Stimulated activated CD8-positive, alpha-beta memory T cell treated with anti-CD3 and anti-CD28 coated beads, Interleukin-15, amount 100 ng/mL, for 1 hour (primary cell): Measurements from ENCODE around the gene DOCK9.
"Not testable (repeated sequence)": the region's sequence is repeated elsewhere in the genome, so short reads cannot be mapped to it uniquely, and the experiment has no call there.

ENCODE experiments used
- DNase-seq: peaks from one replicate; pipeline ENCODE4 v3.0.0-alpha.2; 2020; ENCODE audit warnings: low read depth

The DOCK9 gene

GRCh38 chr13:98822225-98822606 lies 155.6 kb downstream of the DOCK9 start:
- DNase-seq = no peak

- DNase-seq = no peak
Observed at GRCh38 chr13:98821372-98822224, 156.3 kb downstream of the DOCK9 start.

GRCh38 chr13:98820744-98821371 lies 157.0 kb downstream of the DOCK9 start:
- no peak for DNase-seq

- DNase-seq = no peak
Observed at GRCh38 chr13:98820300-98820699, 157.6 kb downstream of the DOCK9 start.

GRCh38 chr13:98819382-98820010 lies 158.4 kb downstream of the DOCK9 start:
- no peak for DNase-seq

- DNase-seq = no peak
Observed at GRCh38 chr13:98816406-98816805, 161.5 kb downstream of the DOCK9 start.

- no peak for DNase-seq
Observed at GRCh38 chr13:98813993-98814392, 163.9 kb downstream of the DOCK9 start.

- DNase-seq = not testable (repeated sequence)
Observed at GRCh38 chr13:98812186-98812790, 165.6 kb downstream of the DOCK9 start.

GRCh38 chr13:98810746-98811145 lies 167.1 kb downstream of the DOCK9 start:
- no peak for DNase-seq

GRCh38 chr13:98809345-98809777 lies 168.5 kb downstream of the DOCK9 start:
- DNase-seq = no peak

- no peak for DNase-seq
Observed at GRCh38 chr13:98807774-98808173, 170.1 kb downstream of the DOCK9 start.

GRCh38 chr13:98804336-98804855 lies 173.5 kb downstream of the DOCK9 start:
- no peak for DNase-seq

- DNase-seq = no peak
Observed at GRCh38 chr13:98803921-98804320, 173.9 kb downstream of the DOCK9 start.

GRCh38 chr13:98803111-98803561 lies 174.7 kb downstream of the DOCK9 start:
- DNase-seq = no peak

GRCh38 chr13:98802559-98802958 lies 175.3 kb downstream of the DOCK9 start:
- DNase-seq = no peak

- DNase-seq = no peak
Observed at GRCh38 chr13:98801626-98802418, 176.0 kb downstream of the DOCK9 start.

GRCh38 chr13:98800078-98800477 lies 177.8 kb downstream of the DOCK9 start:
- DNase-seq = no peak

- no peak for DNase-seq
Observed at GRCh38 chr13:98798849-98799645, 178.8 kb downstream of the DOCK9 start.

GRCh38 chr13:98797456-98797855 lies 180.4 kb downstream of the DOCK9 start:
- DNase-seq = no peak

- DNase-seq = no peak
Observed at GRCh38 chr13:98796798-98797197, 181.1 kb downstream of the DOCK9 start.

GRCh38 chr13:98796191-98796590 lies 181.7 kb downstream of the DOCK9 start:
- no peak for DNase-seq
